Esophagus muscularis mucosa (tissue), 4 donors: Measurements from ENCODE around the gene DIPK1A.
"Not testable (repeated sequence)": the region's sequence is repeated elsewhere in the genome, so short reads cannot be mapped to it uniquely, and the experiment has no call there.

ENCODE experiments used
- EP300 ChIP-seq: sonication (generic); formaldehyde crosslinking; IDR thresholded peaks from one replicate; pipeline ENCODE4 v1.6.1; 2017; ENCODE audit warnings: antibody characterized with exemption
- POLR2AphosphoS5 ChIP-seq, 2 donors: sonication (generic); formaldehyde crosslinking; IDR thresholded peaks; one replicate each; pipeline ENCODE4 v1.6.1; 2017; ENCODE audit warnings: antibody characterized with exemption in 2 of 2
- TF ChIP-seq, protein P1 (sequence below), 3 experiments: fragments of 200-600 bp in 2 of 3; fragments of 450-650 bp in 1 of 3; sonication (generic) in 2 of 3; IDR thresholded peaks; one replicate each; pipeline ENCODE4 v1.5.1; 2017 to 2019; ENCODE audit warnings: antibody characterized with exemption in 3 of 3, mild to moderate bottlenecking in 2 of 3, moderate library complexity in 1 of 3

DNA sequence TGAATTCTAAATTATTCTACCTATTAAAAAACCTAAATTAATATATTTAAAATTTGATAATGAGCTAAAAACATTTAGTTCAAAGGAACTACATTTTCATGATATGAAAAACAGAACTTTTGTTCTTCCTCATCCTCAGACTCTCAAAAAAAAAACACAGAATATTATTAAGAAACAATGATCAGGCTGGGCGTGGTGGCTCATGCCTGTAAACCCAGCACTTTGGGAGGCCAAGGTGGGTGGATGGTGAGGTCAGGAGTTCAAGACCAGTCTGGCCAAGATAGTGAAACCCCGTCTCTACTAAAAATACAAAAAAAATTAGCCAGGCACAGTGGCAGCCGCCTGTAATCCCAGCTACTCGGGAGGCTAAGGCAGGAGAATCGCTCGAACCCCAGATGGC lies 10.7 kb upstream of the DIPK1A start:
- TF ChIP-seq, protein P1, sequence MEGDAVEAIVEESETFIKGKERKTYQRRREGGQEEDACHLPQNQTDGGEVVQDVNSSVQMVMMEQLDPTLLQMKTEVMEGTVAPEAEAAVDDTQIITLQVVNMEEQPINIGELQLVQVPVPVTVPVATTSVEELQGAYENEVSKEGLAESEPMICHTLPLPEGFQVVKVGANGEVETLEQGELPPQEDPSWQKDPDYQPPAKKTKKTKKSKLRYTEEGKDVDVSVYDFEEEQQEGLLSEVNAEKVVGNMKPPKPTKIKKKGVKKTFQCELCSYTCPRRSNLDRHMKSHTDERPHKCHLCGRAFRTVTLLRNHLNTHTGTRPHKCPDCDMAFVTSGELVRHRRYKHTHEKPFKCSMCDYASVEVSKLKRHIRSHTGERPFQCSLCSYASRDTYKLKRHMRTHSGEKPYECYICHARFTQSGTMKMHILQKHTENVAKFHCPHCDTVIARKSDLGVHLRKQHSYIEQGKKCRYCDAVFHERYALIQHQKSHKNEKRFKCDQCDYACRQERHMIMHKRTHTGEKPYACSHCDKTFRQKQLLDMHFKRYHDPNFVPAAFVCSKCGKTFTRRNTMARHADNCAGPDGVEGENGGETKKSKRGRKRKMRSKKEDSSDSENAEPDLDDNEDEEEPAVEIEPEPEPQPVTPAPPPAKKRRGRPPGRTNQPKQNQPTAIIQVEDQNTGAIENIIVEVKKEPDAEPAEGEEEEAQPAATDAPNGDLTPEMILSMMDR (IDR thresholded peaks at IDR 0.05) = not testable (repeated sequence)
- not testable (repeated sequence) for TF ChIP-seq EP300; POLR2AphosphoS5 (IDR thresholded peaks at IDR 0.05)
